ENCODE measurements around the gene DHX57.

DNA sequence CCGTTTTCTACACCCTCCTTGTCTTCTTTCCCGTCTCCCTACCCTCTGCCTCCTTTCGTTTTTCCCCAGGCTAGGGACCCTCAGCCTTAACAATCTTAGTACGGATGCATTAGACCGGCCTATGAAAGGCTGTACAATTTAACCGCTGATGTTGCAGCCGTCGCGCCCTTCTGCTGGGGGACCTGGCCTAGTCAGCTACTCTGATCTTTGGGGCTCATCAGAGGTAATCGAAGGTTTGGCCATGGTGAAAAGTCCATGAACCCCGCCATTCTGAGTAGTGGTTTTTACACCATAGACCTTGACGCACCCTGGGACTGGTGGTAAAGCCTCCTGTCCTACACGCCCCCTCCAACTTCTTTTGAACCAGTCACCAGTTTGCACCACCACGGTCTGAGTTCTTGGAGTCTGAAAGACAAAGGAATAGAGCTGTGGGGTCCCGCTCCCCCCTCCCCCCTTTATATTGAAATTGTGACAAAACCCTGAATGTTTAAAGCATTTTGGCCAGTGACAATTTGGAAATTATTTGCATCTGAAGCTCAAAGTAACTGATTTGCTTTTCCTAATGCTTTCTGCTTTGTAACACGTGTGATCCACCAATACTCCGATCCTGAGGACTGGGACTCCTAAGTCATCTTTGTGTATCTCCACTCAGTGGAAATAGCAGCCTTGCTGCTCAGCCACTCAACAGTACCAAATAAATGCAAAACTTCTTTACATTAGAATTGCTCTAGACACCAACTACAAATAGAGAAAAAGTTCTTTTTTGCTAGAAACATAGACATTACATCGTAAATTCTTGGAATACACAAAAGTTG, 123.9 kb downstream of the DHX57 start:
- TF ChIP-seq, protein P1, sequence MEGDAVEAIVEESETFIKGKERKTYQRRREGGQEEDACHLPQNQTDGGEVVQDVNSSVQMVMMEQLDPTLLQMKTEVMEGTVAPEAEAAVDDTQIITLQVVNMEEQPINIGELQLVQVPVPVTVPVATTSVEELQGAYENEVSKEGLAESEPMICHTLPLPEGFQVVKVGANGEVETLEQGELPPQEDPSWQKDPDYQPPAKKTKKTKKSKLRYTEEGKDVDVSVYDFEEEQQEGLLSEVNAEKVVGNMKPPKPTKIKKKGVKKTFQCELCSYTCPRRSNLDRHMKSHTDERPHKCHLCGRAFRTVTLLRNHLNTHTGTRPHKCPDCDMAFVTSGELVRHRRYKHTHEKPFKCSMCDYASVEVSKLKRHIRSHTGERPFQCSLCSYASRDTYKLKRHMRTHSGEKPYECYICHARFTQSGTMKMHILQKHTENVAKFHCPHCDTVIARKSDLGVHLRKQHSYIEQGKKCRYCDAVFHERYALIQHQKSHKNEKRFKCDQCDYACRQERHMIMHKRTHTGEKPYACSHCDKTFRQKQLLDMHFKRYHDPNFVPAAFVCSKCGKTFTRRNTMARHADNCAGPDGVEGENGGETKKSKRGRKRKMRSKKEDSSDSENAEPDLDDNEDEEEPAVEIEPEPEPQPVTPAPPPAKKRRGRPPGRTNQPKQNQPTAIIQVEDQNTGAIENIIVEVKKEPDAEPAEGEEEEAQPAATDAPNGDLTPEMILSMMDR (IDR thresholded peaks at IDR 0.05) = no peak
- no peak for TF ChIP-seq ZFX (IDR thresholded peaks at IDR 0.05; ENCODE audit: borderline replicate concordance)
